ENCODE data around the gene SELENOS.

SELENOS gene

GRCh38 chr15:101228313-101228712, 49.0 kb downstream of the SELENOS start:
- ATAC-seq: no peak
- TF ChIP-seq CREB5 (CRISPR knock-in tag; IDR thresholded peaks at IDR 0.05; ENCODE audit: low read depth) (no peak), ZFP30 (CRISPR knock-in tag; IDR thresholded peaks at IDR 0.05) (0 out of 2 replicates have a peak, but pooled peaks have one; percentile 21)

- no peak for ATAC-seq
- no peak for TF ChIP-seq CSDC2 (CRISPR knock-in tag; IDR thresholded peaks at IDR 0.05)
- no peak for TF ChIP-seq GLIS3 (CRISPR knock-in tag; IDR thresholded peaks at IDR 0.05)
- no peak for TF ChIP-seq ZNF565 (CRISPR knock-in tag; conservative IDR thresholded peaks at IDR 0.05; ENCODE audit: low read depth)
- TF ChIP-seq PPARA (CRISPR knock-in tag; IDR thresholded peaks at IDR 0.05; ENCODE audit: borderline replicate concordance): no peak
- no peak for TF ChIP-seq ZC3H10 (CRISPR knock-in tag; IDR thresholded peaks at IDR 0.05)
- no peak for TF ChIP-seq CSRNP3 (CRISPR knock-in tag; IDR thresholded peaks at IDR 0.05)
- no peak for TF ChIP-seq ZNF8 (CRISPR knock-in tag; IDR thresholded peaks at IDR 0.05)
- no peak for TF ChIP-seq ZFP30 (CRISPR knock-in tag; IDR thresholded peaks at IDR 0.05)
- no peak for TF ChIP-seq TOX (CRISPR knock-in tag; IDR thresholded peaks at IDR 0.05; ENCODE audit: borderline replicate concordance)
- TF ChIP-seq POU6F1 (CRISPR knock-in tag; IDR thresholded peaks at IDR 0.05; ENCODE audit: borderline replicate concordance, low read depth): no peak
- TF ChIP-seq ARNTL (CRISPR knock-in tag; IDR thresholded peaks at IDR 0.05; ENCODE audit: borderline replicate concordance, low read depth): no peak
- no peak for TF ChIP-seq BACH2 (CRISPR knock-in tag; IDR thresholded peaks at IDR 0.05; ENCODE audit: borderline replicate concordance)
- TF ChIP-seq ZFP3 (CRISPR knock-in tag; IDR thresholded peaks at IDR 0.05): no peak
- TF ChIP-seq ZNF70 (CRISPR knock-in tag; IDR thresholded peaks at IDR 0.05): no peak
- no peak for TF ChIP-seq CREB5 (CRISPR knock-in tag; IDR thresholded peaks at IDR 0.05; ENCODE audit: low read depth)
- TF ChIP-seq SNAI2 (CRISPR knock-in tag; IDR thresholded peaks at IDR 0.05): no peak
- no peak for TF ChIP-seq ISL1 (CRISPR knock-in tag; IDR thresholded peaks at IDR 0.05)
- no peak for TF ChIP-seq OSR1 (CRISPR knock-in tag; IDR thresholded peaks at IDR 0.05)
Observed at GRCh38 chr15:101225658-101226057, 51.6 kb downstream of the SELENOS start.
